HepG2 (cell line): ENCODE measurements around the gene SLC4A2. TPM values are rescaled to one million over a fixed set of nuclear protein-coding genes. Genes with fewer than 3 reads are reported as not detected.

Source experiments
- ATF7 ChIP-seq, 2 experiments: fragments of 450-650 bp in 1 of 2; sonication (generic) in 1 of 2; formaldehyde crosslinking in 1 of 2; IDR thresholded peaks; 2 replicates each; pipeline versions ENCODE4 v1.4.0 to v1.6.1; 2016 to 2020; ENCODE audit warnings: antibody characterized with exemption in 1 of 2, mild to moderate bottlenecking in 1 of 2, missing genetic modification reagents in 1 of 2
- CEBPG ChIP-seq: IDR thresholded peaks from 2 replicates; pipeline ENCODE4 v1.6.1; 2016
- CREBL2 ChIP-seq: sonication (generic); formaldehyde crosslinking; IDR thresholded peaks from 2 replicates; pipeline ENCODE4 v1.8.1; 2023; ENCODE audit warnings: missing genetic modification reagents, mild to moderate bottlenecking, borderline replicate concordance
- JUN ChIP-seq: sonication (generic); formaldehyde crosslinking; IDR thresholded peaks from 2 replicates; pipeline ENCODE4 v1.4.0; 2020; ENCODE audit warnings: mild to moderate bottlenecking, missing genetic modification reagents
- KLF9 ChIP-seq: IDR thresholded peaks from 2 replicates; pipeline ENCODE4 v1.6.1; 2016; ENCODE audit warnings: low read depth
- TP53 ChIP-seq: sonication (generic); formaldehyde crosslinking; conservative IDR thresholded peaks from 2 replicates; pipeline ENCODE4 v1.4.0; 2020; ENCODE audit warnings: missing genetic modification reagents
- ZBTB33 ChIP-seq: sonication (generic); formaldehyde crosslinking; IDR thresholded peaks from 2 replicates; pipeline ENCODE4 v1.4.0; 2020; ENCODE audit warnings: missing genetic modification reagents
- ZBTB46 ChIP-seq: sonication (generic); formaldehyde crosslinking; IDR thresholded peaks from 2 replicates; pipeline ENCODE4 v1.4.0; 2020; ENCODE audit warnings: mild to moderate bottlenecking, missing genetic modification reagents, borderline replicate concordance
- ZNF101 ChIP-seq: sonication (generic); formaldehyde crosslinking; IDR thresholded peaks from 2 replicates; pipeline ENCODE4 v1.4.0; 2020; ENCODE audit warnings: mild to moderate bottlenecking, low read depth, missing genetic modification reagents, borderline replicate concordance
- ZNF124 ChIP-seq: sonication (generic); formaldehyde crosslinking; IDR thresholded peaks from 2 replicates; pipeline ENCODE4 v1.4.0; 2020; ENCODE audit warnings: missing genetic modification reagents
- ZNF331 ChIP-seq: sonication (generic); formaldehyde crosslinking; IDR thresholded peaks from 2 replicates; pipeline ENCODE4 v1.4.0; 2020; ENCODE audit warnings: missing genetic modification reagents
- ZNF557 ChIP-seq: sonication (generic); formaldehyde crosslinking; IDR thresholded peaks from 2 replicates; pipeline ENCODE4 v1.4.0; 2020; ENCODE audit warnings: missing genetic modification reagents
- ZSCAN21 ChIP-seq: sonication (generic); formaldehyde crosslinking; IDR thresholded peaks from 2 replicates; pipeline ENCODE4 v1.8.0; 2022; ENCODE audit warnings: mild to moderate bottlenecking, missing genetic modification reagents, moderate library complexity, borderline replicate concordance
- polyA plus RNA-seq, 8 experiments: library from polyadenylated mRNA; depleted of rRNA in 3 of 8; stranded (reverse) in 7 of 8; unstranded in 1 of 8; fragments of >200 nt; fragmentation: Illumina TruSeq in 4 of 8; extraction: Trizol in 4 of 8; gene quantifications; 2 replicates each; pipeline versions ENCODE4 v1.2.1 to v1.2.3, GENCODE V29; 2011 to 2016; ENCODE audit warnings: low read depth in 4 of 8, missing spikeins in 1 of 8, mixed read lengths in 1 of 8; ENCODE audit not compliant: insufficient read depth in 1 of 8
- total RNA-seq, 5 experiments: library from RNA; depleted of rRNA; stranded (reverse); fragments of >200 nt; fragmentation: Illumina TruSeq; extraction: Trizol; gene quantifications; 2 replicates each; pipeline ENCODE4 v1.2.3, GENCODE V29; 2016; ENCODE audit warnings: low read depth in 1 of 5
- TF ChIP-seq, protein P1 (sequence below): IDR thresholded peaks from 2 replicates; pipeline ENCODE4 v1.6.1; 2016; ENCODE audit warnings: low read depth, missing genetic modification reagents, missing compliant biosample characterization
- TF ChIP-seq, protein P2 (sequence below): sonication (generic); formaldehyde crosslinking; IDR thresholded peaks from 2 replicates; pipeline ENCODE4 v1.5.1; 2020; ENCODE audit warnings: missing genetic modification reagents, mild to moderate bottlenecking, borderline replicate concordance

The SLC4A2 gene
- total and polyA plus RNA-seq, 2 of the 13 experiments (the other 11 are each of a cell fraction or from before 2014, with no cell fraction given), result 51.9 to 73.4 TPM

GRCh38 chr7:151109094-151110048 lies 50.0 kb downstream of the SLC4A2 start (continued):
- TF ChIP-seq CREBL2 (CRISPR knock-in tag) (no peak), ZBTB33 (CRISPR knock-in tag) (peak; percentile 54; the same call in 1 of the 2 replicates), ZNF557 (CRISPR knock-in tag) (no peak), JUN (CRISPR knock-in tag) (no peak), CEBPG (CRISPR knock-in tag) (peak; percentile 79), ZNF331 (no peak), ZNF124 (no peak), ATF7 (IDR thresholded peaks at IDR 0.05) (peak; percentile 62), ATF7 (CRISPR knock-in tag; IDR thresholded peaks at IDR 0.05) (no peak), TP53 (CRISPR knock-in tag) (no peak), ZBTB46 (CRISPR knock-in tag) (no peak), KLF9 (CRISPR knock-in tag) (no peak), ZSCAN21 (no peak), ZNF101 (no peak)
- TF ChIP-seq, protein P1, sequence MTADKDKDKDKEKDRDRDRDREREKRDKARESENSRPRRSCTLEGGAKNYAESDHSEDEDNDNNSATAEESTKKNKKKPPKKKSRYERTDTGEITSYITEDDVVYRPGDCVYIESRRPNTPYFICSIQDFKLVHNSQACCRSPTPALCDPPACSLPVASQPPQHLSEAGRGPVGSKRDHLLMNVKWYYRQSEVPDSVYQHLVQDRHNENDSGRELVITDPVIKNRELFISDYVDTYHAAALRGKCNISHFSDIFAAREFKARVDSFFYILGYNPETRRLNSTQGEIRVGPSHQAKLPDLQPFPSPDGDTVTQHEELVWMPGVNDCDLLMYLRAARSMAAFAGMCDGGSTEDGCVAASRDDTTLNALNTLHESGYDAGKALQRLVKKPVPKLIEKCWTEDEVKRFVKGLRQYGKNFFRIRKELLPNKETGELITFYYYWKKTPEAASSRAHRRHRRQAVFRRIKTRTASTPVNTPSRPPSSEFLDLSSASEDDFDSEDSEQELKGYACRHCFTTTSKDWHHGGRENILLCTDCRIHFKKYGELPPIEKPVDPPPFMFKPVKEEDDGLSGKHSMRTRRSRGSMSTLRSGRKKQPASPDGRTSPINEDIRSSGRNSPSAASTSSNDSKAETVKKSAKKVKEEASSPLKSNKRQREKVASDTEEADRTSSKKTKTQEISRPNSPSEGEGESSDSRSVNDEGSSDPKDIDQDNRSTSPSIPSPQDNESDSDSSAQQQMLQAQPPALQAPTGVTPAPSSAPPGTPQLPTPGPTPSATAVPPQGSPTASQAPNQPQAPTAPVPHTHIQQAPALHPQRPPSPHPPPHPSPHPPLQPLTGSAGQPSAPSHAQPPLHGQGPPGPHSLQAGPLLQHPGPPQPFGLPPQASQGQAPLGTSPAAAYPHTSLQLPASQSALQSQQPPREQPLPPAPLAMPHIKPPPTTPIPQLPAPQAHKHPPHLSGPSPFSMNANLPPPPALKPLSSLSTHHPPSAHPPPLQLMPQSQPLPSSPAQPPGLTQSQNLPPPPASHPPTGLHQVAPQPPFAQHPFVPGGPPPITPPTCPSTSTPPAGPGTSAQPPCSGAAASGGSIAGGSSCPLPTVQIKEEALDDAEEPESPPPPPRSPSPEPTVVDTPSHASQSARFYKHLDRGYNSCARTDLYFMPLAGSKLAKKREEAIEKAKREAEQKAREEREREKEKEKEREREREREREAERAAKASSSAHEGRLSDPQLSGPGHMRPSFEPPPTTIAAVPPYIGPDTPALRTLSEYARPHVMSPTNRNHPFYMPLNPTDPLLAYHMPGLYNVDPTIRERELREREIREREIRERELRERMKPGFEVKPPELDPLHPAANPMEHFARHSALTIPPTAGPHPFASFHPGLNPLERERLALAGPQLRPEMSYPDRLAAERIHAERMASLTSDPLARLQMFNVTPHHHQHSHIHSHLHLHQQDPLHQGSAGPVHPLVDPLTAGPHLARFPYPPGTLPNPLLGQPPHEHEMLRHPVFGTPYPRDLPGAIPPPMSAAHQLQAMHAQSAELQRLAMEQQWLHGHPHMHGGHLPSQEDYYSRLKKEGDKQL (CRISPR knock-in tag), result no peak
- TF ChIP-seq, protein P2, sequence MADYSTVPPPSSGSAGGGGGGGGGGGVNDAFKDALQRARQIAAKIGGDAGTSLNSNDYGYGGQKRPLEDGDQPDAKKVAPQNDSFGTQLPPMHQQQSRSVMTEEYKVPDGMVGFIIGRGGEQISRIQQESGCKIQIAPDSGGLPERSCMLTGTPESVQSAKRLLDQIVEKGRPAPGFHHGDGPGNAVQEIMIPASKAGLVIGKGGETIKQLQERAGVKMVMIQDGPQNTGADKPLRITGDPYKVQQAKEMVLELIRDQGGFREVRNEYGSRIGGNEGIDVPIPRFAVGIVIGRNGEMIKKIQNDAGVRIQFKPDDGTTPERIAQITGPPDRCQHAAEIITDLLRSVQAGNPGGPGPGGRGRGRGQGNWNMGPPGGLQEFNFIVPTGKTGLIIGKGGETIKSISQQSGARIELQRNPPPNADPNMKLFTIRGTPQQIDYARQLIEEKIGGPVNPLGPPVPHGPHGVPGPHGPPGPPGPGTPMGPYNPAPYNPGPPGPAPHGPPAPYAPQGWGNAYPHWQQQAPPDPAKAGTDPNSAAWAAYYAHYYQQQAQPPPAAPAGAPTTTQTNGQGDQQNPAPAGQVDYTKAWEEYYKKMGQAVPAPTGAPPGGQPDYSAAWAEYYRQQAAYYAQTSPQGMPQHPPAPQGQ (CRISPR knock-in tag), result no peak
